H1 (cell line): Measurements from ENCODE around the gene APH1B. TPM values are rescaled to one million over a fixed set of nuclear protein-coding genes. Genes with fewer than 3 reads are reported as not detected.

Source experiments
- CTCF ChIA-PET: fragments of 300-600 bp; sonication (Branson Sonifier 250); formaldehyde crosslinking; loops from one replicate; lab custom pipeline; 2021; ENCODE audit not compliant: partially characterized antibody; lab: Charles Lee
- POLR2A ChIA-PET: fragments of 300-600 bp; sonication (Branson Sonifier 250); formaldehyde crosslinking; loops from one replicate; lab custom pipeline; 2021; ENCODE audit warnings: inconsistent platforms; ENCODE audit not compliant: partially characterized antibody; lab: Charles Lee
- DNase-seq, 2 experiments: peaks; one replicate each; pipeline versions ENCODE4 v3.0.0 to v3.0.0-alpha.2; 2010 to 2022; ENCODE audit warnings: low spot score in 2 of 2, low read depth in 1 of 2, mixed read lengths in 1 of 2
- FAIRE-seq: peaks from 2 replicates; lab custom pipeline; 2011; peaks lifted over from hg19 to GRCh38; lab: Jason Lieb, UNC
- H2AFZ ChIP-seq: 2 replicates; pipeline ENCODE4 v1.8.1; 2012; ENCODE audit warnings: low read length, inconsistent platforms
- H2AK5ac ChIP-seq: 2 replicates; pipeline ENCODE4 v1.6.1; 2013; ENCODE audit warnings: low read depth, low read length
- H2BK120ac ChIP-seq: replicated peaks from 2 replicates; pipeline ENCODE3; 2013; ENCODE audit warnings: low read depth, low read length, inconsistent platforms
- H2BK12ac ChIP-seq: 2 replicates; pipeline ENCODE4 v1.6.1; 2013; ENCODE audit warnings: low read depth, low read length
- H2BK15ac ChIP-seq: 2 replicates; pipeline ENCODE4 v1.6.1; 2013; ENCODE audit warnings: low read length
- H2BK20ac ChIP-seq: 2 replicates; pipeline ENCODE4 v1.6.1; 2013; ENCODE audit warnings: low read length
- H2BK5ac ChIP-seq: 2 replicates; pipeline ENCODE4 v1.6.1; 2013; ENCODE audit warnings: low read depth, low read length
- H3K14ac ChIP-seq: 2 replicates; pipeline ENCODE4 v1.6.1; 2013; ENCODE audit warnings: inconsistent platforms; ENCODE audit not compliant: insufficient read length
- H3K18ac ChIP-seq: 2 replicates; pipeline ENCODE4 v1.6.1; 2013; ENCODE audit warnings: low read length; ENCODE audit errors: extremely low read depth
- H3K23ac ChIP-seq: 2 replicates; pipeline ENCODE4 v1.6.1; 2013; ENCODE audit warnings: inconsistent platforms; ENCODE audit not compliant: insufficient read length
- H3K23me2 ChIP-seq: 2 replicates; pipeline ENCODE4 v1.6.1; 2013; ENCODE audit warnings: low read depth, low read length
- H3K27ac ChIP-seq: 2 replicates; pipeline ENCODE4 v1.6.1; 2011; ENCODE audit warnings: low read depth, low read length, inconsistent platforms
- H3K27me3 ChIP-seq, 4 experiments: replicated peaks in 1 of 4; 1 replicate in 1 of 4; 2 replicates in 3 of 4; pipeline versions ENCODE4 v1.6.1 to v1.8.1; 2011 to 2013; ENCODE audit warnings: low read length in 3 of 4, mild to moderate bottlenecking in 3 of 4, inconsistent platforms in 2 of 4, mixed read lengths in 2 of 4, moderate library complexity in 1 of 4; ENCODE audit not compliant: control insufficient read depth in 3 of 4, insufficient read depth in 3 of 4; ENCODE audit errors: extremely low read depth in 1 of 4
- H3K36me3 ChIP-seq, 4 experiments: 2 replicates each; pipeline versions ENCODE4 v1.6.1 to v1.8.1; 2011 to 2013; ENCODE audit warnings: mild to moderate bottlenecking in 4 of 4, low read length in 3 of 4, moderate library complexity in 2 of 4, control low read depth in 1 of 4, inconsistent platforms in 1 of 4; ENCODE audit not compliant: insufficient read depth in 4 of 4, control insufficient read depth in 2 of 4
- H3K4ac ChIP-seq: replicated peaks from 2 replicates; pipeline ENCODE3; 2013; ENCODE audit warnings: low read length, low read depth, mixed read lengths, inconsistent platforms; ENCODE audit not compliant: insufficient read length
- H3K4me1 ChIP-seq, 4 experiments: replicated peaks in 1 of 4; 1 replicate in 1 of 4; 2 replicates in 3 of 4; pipeline versions ENCODE4 v1.6.1 to v1.8.1; 2011 to 2013; ENCODE audit warnings: low read length in 3 of 4, inconsistent platforms in 2 of 4, mixed read lengths in 1 of 4; ENCODE audit not compliant: insufficient read depth in 4 of 4, control insufficient read depth in 3 of 4
- H3K4me2 ChIP-seq, 2 experiments: 2 replicates each; pipeline versions ENCODE4 v1.6.1 to v1.8.1; 2011 to 2013; ENCODE audit warnings: low read depth in 2 of 2, low read length in 2 of 2, control low read depth in 1 of 2, inconsistent platforms in 1 of 2, mild to moderate bottlenecking in 1 of 2; ENCODE audit not compliant: insufficient read depth in 1 of 2
- H3K4me3 ChIP-seq, 4 experiments: fragments of 200-600, 300-600 bp in 1 of 4; sonication (generic), shearing (Covaris generic), sonication (Bioruptor Twin) in 1 of 4; 2 replicates each; pipeline versions ENCODE4 v1.5.1 to v1.8.1; 2011 to 2016; ENCODE audit warnings: low read length in 4 of 4, low read depth in 3 of 4, control low read depth in 2 of 4, inconsistent platforms in 2 of 4, mild to moderate bottlenecking in 2 of 4, mixed read lengths in 1 of 4, moderate library complexity in 1 of 4; ENCODE audit not compliant: insufficient read depth in 2 of 4; ENCODE audit errors: extremely low read depth in 1 of 4
- H3K56ac ChIP-seq: replicated peaks from 2 replicates; pipeline ENCODE3; 2013; ENCODE audit warnings: low read depth, mild to moderate bottlenecking, mixed read lengths, low read length, inconsistent platforms; ENCODE audit not compliant: insufficient read length
- H3K79me1 ChIP-seq: 2 replicates; pipeline ENCODE4 v1.6.1; 2013; ENCODE audit warnings: low read depth, low read length, control low read depth
- H3K79me2 ChIP-seq, 2 experiments: 2 replicates each; pipeline versions ENCODE4 v1.6.1 to v1.8.1; 2012 to 2013; ENCODE audit warnings: low read length in 2 of 2, mild to moderate bottlenecking in 2 of 2, inconsistent platforms in 1 of 2; ENCODE audit not compliant: insufficient read depth in 2 of 2, control insufficient read depth in 1 of 2
- H3K9ac ChIP-seq, 4 experiments: replicated peaks in 1 of 4; 1 replicate in 1 of 4; 2 replicates in 3 of 4; pipeline versions ENCODE4 v1.6.1 to v1.8.1; 2011 to 2013; ENCODE audit warnings: low read depth in 3 of 4, low read length in 3 of 4, control low read depth in 2 of 4, mild to moderate bottlenecking in 2 of 4, moderate library complexity in 2 of 4, inconsistent platforms in 1 of 4; ENCODE audit errors: extremely low read depth in 1 of 4
- H3K9me3 ChIP-seq, 2 experiments: 2 replicates each; pipeline versions ENCODE4 v1.6.1 to v1.8.1; 2012 to 2013; ENCODE audit warnings: mild to moderate bottlenecking in 2 of 2, moderate library complexity in 2 of 2, control low read depth in 1 of 2, inconsistent platforms in 1 of 2, low read depth in 1 of 2, low read length in 1 of 2, mixed read lengths in 1 of 2; ENCODE audit not compliant: insufficient read depth in 2 of 2
- H4K20me1 ChIP-seq, 2 experiments: replicated peaks in 1 of 2; 2 replicates each; pipeline versions ENCODE3 to v1.8.1; 2011 to 2013; ENCODE audit warnings: inconsistent platforms in 2 of 2, low read length in 2 of 2, mild to moderate bottlenecking in 1 of 2; ENCODE audit not compliant: insufficient read depth in 2 of 2, control insufficient read depth in 1 of 2
- H4K5ac ChIP-seq: 2 replicates; pipeline ENCODE4 v1.6.1; 2013; ENCODE audit warnings: low read length, low read depth, mixed read lengths, inconsistent platforms; ENCODE audit not compliant: insufficient read length
- H4K8ac ChIP-seq: 2 replicates; pipeline ENCODE4 v1.8.0; 2013; ENCODE audit warnings: mild to moderate bottlenecking, moderate library complexity, low read length, inconsistent platforms; ENCODE audit not compliant: insufficient read depth; ENCODE audit errors: extremely low read depth
- H4K91ac ChIP-seq: replicated peaks from 2 replicates; pipeline ENCODE3; 2013; ENCODE audit warnings: low read length, mixed read lengths, inconsistent platforms; ENCODE audit not compliant: insufficient read length
- BCL11A ChIP-seq, 2 experiments: IDR thresholded peaks; one replicate each; pipeline ENCODE4 v1.6.1; 2011; ENCODE audit warnings: low read depth in 2 of 2, low read length in 2 of 2, mild to moderate bottlenecking in 2 of 2
- BRCA1 ChIP-seq: IDR thresholded peaks from 2 replicates; pipeline ENCODE4 v1.6.1; 2012; ENCODE audit warnings: low read depth, low read length, improper control_type of control experiment
- CHD1 ChIP-seq: IDR thresholded peaks from 2 replicates; pipeline ENCODE4 v1.6.1; 2012; ENCODE audit warnings: low read depth, low read length, improper control_type of control experiment
- CREB1 ChIP-seq: IDR thresholded peaks from 2 replicates; pipeline ENCODE4 v1.6.1; 2012; ENCODE audit warnings: inconsistent platforms
- GTF2F1 ChIP-seq: IDR thresholded peaks from 2 replicates; pipeline ENCODE4 v1.6.1; 2012; ENCODE audit warnings: low read depth, low read length, improper control_type of control experiment, borderline replicate concordance
- HDAC6 ChIP-seq: IDR thresholded peaks from one replicate; pipeline ENCODE4 v1.7.1; 2012; ENCODE audit warnings: low read depth, mild to moderate bottlenecking, inconsistent platforms, low read length, moderate library complexity
- KDM4A ChIP-seq: IDR thresholded peaks from one replicate; pipeline ENCODE4 v1.7.1; 2012; ENCODE audit warnings: low read depth, mild to moderate bottlenecking, moderate library complexity, low read length, inconsistent platforms; ENCODE audit not compliant: severe bottlenecking
- RXRA ChIP-seq: IDR thresholded peaks from 2 replicates; pipeline ENCODE4 v1.6.1; 2011; ENCODE audit warnings: low read depth, mild to moderate bottlenecking, low read length, moderate library complexity; ENCODE audit not compliant: insufficient read depth
- SIX5 ChIP-seq: IDR thresholded peaks from 2 replicates; pipeline ENCODE4 v1.6.1; 2011; ENCODE audit warnings: mild to moderate bottlenecking, low read depth, low read length
- SP2 ChIP-seq: IDR thresholded peaks from 2 replicates; pipeline ENCODE4 v1.6.1; 2012; ENCODE audit warnings: mild to moderate bottlenecking, low read length, inconsistent platforms
- TCF12 ChIP-seq: IDR thresholded peaks from 2 replicates; pipeline ENCODE4 v1.6.1; 2011; ENCODE audit warnings: low read depth, mild to moderate bottlenecking, low read length
- WGBS, 2 experiments: shearing (Covaris generic) in 1 of 2; methylation state at CpG; one replicate each; pipeline versions ENCODE4 v1.1.6 to v1.1.7; 2013 to 2015; ENCODE audit warnings: low lambda C conversion rate in 2 of 2, mixed read lengths in 2 of 2, inconsistent platforms in 1 of 2, low coverage in 1 of 2, missing lambda C conversion rate in 1 of 2; ENCODE audit not compliant: insufficient replicate concordance in 2 of 2, insufficient coverage in 1 of 2, insufficient read length in 1 of 2; ENCODE audit errors: extremely low coverage in 1 of 2, missing lambda C conversion rate in 1 of 2; 5-methylcytosine and 5-hydroxymethylcytosine counted together
- polyA plus RNA-seq, 7 experiments: library from polyadenylated mRNA; depleted of rRNA in 3 of 7; stranded (reverse) in 5 of 7; unstranded in 2 of 7; fragments of >200 nt in 5 of 7; fragments of 200-250 nt in 2 of 7; gene quantifications; 1 replicate in 5 of 7; 2 replicates in 1 of 7; 4 replicates in 1 of 7; pipeline versions ENCODE4 v1.2.1 to v1.2.3, GENCODE V29; 2011 to 2013; ENCODE audit warnings: missing spikeins in 2 of 7, mixed read lengths in 2 of 7
- total RNA-seq: library from RNA; stranded (reverse); fragmentation: NEBNext Ultra II Directional; extraction: Animal tissue kit (Norgen Biotek cat#: 25700); gene quantifications from 2 replicates; pipeline ENCODE4 v1.2.1, GENCODE V29; 2021
- TF ChIP-seq, protein P1 (sequence below): IDR thresholded peaks from 2 replicates; pipeline ENCODE4 v1.6.1; 2011; ENCODE audit warnings: low read depth, mild to moderate bottlenecking, low read length; ENCODE audit not compliant: insufficient read depth

Gene APH1B
- total and polyA plus RNA-seq, 2 of the 8 experiments (the other 6 are each of a cell fraction or from before 2014, with no cell fraction given), result 11.5 to 22.9 TPM

DNA sequence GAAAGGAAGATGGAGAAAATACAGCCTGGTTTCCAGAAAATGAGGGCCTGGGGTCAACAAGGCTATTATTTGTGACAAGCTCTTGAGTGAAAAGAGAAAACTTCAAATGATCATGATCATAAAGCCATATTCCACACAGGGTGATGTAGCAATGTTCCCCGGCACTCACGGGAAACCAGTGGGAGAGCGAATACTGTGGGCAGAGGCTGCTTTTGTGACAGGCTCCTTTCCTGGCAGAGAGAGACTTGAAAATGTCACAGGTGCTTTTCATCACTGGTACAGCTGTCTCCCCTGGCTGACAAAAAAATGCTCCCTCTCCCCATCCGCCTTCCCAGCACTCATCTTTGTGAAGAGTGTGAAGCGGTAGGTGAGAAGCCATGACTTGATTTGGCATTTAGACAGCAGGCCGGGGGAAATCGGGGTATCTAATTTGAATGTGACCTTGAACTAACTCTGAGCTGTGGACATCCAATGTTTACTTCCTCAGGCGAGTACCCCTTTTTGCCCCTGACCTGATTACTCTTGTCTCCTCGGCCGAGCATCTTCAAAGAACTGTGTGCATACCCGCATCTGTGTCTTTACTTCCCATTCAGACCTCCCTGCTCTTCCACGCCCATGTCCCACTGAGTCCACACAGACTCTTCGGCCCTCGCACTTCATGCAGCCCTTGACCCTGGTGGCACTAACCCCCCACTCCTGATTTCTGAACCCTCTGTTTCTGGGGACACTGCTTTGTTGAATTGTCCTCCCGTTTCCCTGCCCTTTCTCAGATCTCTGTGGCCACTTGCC is 81.0 kb downstream of the APH1B start:
- Histone ChIP-seq H3K79me2 (no peaks in the 10 kb centered on the region), H3K9ac (no peak overlapping the region), H4K91ac (no peak overlapping the region), H3K56ac (no peak overlapping the region), H4K8ac (no peak overlapping the region), H3K23me2 (no peaks in the 10 kb centered on the region), H3K9me3 (no peaks in the 10 kb centered on the region), H4K5ac (no peak overlapping the region), H3K4me3 (no peak overlapping the region), H4K20me1 (no peaks in the 10 kb centered on the region), H2BK15ac (no peak overlapping the region; the same call in 1 of the 2 replicates), H3K79me1 (no peaks in the 10 kb centered on the region), H2AFZ (no peak overlapping the region), H2BK20ac (no peak overlapping the region), H3K4me1 (peaks cover 0 to 5% (median 3%) of the 10 kb centered on the region in 4 experiments; a peak in 5 of 7 replicates), H3K4ac (no peak overlapping the region), H3K36me3 (no peaks in the 10 kb centered on the region), H3K23ac (no peak overlapping the region), H2AK5ac (no peak overlapping the region), H3K14ac (no peak overlapping the region), H3K4me2 (no peak overlapping the region), H3K18ac (no peak overlapping the region), H3K27me3 (no peaks in the 10 kb centered on the region), H3K27ac (no peak overlapping the region), H2BK12ac (no peak overlapping the region), H2BK120ac (no peak overlapping the region), H2BK5ac (no peak overlapping the region)
- no peak for FAIRE-seq
- DNase-seq, result no peak
- CTCF ChIA-PET, result interaction anchor here (0.6 to 1.4 kb wide), 3 partner anchors 8 to 241 kb away, joined by 3 read pairs; no protein-coding TSS in a partner anchor
- POLR2A ChIA-PET, result interaction anchor here (0.8 kb wide), 1 partner anchor 9 kb away, joined by 3 read pairs; no protein-coding TSS in a partner anchor
- 84% methylated on average over 15 of the region's 15 CpGs; no CpG with 5 or more reads in 1 of the 2 experiments for WGBS, 2 experiments
- no peak for TF ChIP-seq TCF12
- no peak for TF ChIP-seq CREB1
- no peak for TF ChIP-seq BRCA1
- TF ChIP-seq SIX5, result no peak
- no peak for TF ChIP-seq BCL11A (IDR thresholded peaks at IDR 0.05; ENCODE audit: low read depth in 2 of 2, low read length in 2 of 2)
- no peak for TF ChIP-seq CHD1
- TF ChIP-seq HDAC6, result no peak
- TF ChIP-seq KDM4A, result no peak
- TF ChIP-seq GTF2F1, result no peak
- TF ChIP-seq, protein P1, sequence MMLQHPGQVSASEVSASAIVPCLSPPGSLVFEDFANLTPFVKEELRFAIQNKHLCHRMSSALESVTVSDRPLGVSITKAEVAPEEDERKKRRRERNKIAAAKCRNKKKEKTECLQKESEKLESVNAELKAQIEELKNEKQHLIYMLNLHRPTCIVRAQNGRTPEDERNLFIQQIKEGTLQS, result no peak
- TF ChIP-seq RXRA, result no peak
- TF ChIP-seq SP2, result no peak
